HG02678 (cell line): ENCODE measurements around the gene SPNS2.

Experiments used
- ATAC-seq: cut with Tn5 transposase; IDR thresholded peaks from one replicate; pipeline ENCODE4 v1.9.1; 2021; ENCODE audit warnings: mild to moderate bottlenecking, moderate library complexity; ENCODE audit not compliant: unreplicated experiment

SPNS2 gene

DNA sequence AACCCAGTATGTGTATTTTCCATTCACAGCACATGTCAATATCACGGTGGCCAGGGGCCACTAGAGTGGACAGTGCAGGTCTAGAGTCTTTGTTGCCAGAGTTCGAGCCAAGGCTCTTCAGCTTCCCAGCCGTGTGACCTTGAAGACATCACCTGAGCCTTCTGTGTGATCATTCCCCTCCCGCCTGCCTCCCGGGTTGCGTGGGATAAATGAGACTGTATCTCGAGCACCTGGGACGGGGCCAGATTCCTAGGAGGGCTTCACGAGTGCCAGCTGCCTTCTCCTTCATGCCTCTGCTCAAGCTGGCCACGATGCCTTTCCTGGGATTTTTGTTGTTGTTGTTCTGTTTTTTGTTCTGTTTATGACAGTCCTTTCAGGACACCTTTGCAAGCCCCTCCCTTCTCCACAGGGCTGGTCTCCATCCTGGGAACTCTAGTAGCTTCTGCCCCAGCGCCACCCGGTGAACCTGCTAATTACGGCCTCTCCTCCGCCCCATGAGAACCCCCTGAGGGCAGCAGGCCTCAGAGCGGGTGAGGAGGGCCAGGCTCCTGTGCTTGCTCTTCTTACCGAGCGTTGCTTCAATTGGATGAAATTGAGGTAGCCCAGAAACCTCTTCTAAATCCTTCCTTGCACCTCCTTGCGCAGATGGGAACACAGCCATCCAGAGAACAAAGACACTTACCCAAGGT, 3.9 kb downstream of the SPNS2 start:
- ATAC-seq: no peak

DNA sequence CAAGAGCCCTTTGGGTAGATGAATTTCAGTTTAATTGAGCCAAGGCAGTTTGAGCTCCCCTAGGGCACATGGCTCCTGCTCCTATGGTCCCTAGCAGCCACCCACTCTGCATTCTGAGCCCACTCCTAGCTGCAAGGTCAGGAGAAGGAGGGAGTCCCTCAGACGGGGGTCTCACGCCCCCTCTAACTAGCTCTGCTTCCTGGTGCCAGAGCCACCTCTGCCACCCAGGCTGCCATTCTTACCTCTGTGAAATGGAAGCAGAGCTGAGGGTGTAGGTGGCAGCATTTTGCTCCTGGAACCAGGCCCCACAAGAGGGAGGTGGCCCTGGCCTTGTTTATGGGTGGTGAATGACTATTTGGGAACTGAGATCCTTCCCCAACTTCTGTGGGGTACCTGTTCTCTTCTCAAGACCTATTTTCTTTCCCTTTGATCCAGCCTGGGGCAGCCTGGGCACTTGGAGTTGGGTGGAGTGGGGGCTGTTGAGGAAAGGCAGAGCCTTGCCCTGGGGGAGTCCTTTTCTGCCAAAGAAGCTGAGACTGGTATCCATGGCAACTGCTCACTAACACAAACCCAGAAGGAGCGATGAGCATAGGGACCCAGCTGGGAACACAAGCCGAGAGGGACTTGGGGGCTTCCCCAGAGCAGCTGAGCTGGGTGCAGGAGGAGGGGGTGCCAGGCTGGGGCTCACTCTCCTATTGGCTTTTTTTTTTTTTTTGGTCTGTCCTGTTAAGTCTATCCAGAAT, 4.8 kb downstream of the SPNS2 start:
- ATAC-seq: no peak

DNA sequence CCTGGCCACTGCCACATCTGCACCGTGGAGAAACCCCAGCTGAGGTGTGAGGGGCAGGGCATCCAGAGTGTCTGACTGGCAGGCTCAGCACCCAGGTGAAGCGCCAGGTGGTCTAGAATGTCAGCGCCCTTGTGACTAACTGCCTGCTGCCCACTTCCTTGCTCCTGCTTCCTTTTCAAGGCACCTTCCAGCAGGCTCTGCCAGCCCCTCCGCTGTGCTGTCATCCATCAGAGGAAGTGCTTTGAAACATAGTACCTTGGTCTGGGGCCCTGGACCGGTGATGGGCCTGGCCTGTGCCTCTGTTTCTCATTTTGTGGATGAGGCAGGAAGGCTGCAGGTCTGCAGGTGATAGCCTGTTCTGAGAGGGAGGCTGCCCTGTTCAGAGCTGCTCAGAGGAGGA, 5.5 kb downstream of the SPNS2 start:
- no peak for ATAC-seq

DNA sequence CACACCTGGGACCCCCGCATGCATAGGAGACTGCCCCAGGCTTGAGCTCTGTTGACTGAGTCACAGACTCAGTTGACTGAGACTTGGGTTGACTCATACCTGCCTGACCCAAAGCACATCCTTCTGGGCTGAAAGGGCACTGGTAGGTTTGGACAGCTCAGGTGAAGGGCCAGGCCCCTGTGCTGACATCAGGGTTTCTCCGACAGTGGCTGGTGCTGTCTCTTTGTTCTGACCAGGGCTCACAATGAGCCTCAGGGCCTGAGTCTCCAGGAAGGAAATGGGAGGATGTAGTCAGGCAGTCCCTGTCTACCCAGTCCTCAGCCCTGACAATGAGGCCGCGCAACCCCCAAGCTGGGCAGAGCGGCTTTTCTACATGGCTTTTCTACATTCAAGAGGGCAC, 6.5 kb downstream of the SPNS2 start:
- no peak for ATAC-seq

DNA sequence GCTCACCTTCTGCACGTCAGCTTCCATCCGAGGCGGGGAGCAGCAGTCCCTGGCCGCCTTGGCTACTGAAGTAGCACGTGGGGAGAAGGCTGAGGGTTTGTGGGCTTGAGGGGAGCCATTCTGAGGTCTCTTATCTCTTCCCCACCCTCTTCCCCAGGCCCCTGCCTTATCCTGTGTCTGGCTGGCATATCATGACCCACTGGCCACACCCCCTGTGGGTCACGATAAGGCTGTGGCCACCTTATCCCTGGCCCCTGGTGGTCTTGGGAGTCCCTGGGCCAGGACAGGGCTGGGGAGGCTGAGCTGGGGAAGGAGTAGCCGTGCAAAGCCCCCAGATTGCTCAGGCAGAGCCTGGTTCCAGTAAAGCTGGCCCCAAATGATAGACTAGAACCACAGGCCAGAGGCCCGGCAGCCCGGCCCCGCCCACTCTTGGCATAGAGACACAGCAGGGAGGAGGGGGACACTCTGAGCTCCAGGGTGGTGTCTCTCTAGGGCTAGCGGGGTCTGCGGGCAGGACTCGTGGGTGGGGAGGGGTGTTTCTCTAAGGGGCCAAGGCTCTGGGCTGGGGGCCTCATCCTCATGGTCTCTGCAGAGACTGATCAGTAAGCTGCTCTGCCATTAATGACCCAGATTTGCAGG, 7.6 kb downstream of the SPNS2 start:
- no peak for ATAC-seq

DNA sequence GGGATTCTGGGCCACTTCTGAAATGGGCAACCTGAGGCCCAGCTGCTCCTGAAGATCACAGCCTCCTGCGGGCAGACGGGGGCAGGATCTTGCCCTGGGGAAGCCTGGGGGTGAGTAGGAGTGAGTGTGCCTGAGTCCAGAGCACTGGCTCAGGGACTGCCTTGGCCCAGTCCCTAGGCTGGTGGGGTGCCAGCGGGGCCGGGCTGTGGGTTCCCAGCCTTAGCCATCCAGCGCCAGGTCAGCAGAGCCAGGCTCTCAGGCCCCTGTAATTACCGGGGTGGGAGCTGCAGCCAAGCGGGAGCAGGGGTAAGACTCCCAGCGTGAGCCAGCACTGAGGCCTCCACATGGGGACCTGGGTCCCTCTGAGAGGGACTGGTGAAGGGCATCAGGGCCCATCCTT, 8.2 kb downstream of the SPNS2 start:
- no peak for ATAC-seq

DNA sequence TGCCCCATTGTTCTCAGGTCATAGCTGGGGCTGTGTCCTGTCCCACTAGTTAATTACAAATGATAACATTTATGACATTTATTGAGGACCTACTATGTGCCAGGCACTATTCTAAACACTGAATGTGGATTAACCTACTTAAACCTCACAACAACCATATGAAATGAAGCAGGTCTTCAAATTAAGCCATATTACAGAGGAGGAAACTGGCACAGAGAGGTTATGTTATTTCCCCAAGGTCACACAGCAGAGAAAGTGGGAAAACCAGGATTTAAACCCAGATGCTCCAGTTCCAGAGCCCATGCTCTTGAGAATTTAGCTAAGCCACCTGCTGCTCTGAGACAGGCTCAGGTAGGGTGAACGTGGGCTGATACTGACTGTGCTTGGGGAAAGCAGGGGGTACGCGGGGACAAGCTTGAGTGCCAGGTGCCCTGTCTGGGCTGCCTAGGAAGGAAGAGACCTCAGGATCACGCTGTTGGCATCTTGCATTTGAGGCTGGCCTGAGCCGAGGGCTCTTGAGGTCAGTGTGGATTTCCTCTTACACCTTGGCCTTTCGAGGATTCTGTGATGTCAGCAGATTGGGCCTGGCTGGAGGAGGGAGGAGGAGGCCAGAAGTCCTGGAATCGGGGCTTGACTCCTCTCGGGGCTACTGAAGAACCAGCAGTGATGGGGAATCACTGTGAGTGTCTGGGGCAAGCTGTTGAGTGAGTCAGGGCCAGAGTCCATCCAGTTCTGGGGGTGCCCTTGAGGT, 8.9 kb downstream of the SPNS2 start:
- ATAC-seq: no peak

DNA sequence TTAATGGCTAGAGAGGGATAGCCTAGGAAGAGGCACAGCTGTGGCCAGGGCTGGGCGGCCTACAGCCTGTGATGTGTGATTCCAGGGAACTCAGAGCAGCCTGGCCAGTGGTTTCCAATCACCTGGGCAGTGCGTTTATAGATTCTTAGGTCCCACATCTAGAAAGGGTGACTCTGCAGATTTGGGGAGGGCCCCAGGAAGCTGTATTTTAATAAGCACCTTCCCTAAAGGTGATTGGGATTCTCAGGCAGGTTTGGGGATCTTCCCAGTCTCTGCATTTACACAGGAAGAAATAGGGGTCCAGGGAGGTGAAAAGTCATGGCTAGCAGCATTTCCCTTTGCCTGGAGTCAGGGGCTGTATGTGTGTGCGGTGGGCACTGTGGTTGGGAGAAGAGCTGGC, 9.5 kb downstream of the SPNS2 start:
- no peak for ATAC-seq

DNA sequence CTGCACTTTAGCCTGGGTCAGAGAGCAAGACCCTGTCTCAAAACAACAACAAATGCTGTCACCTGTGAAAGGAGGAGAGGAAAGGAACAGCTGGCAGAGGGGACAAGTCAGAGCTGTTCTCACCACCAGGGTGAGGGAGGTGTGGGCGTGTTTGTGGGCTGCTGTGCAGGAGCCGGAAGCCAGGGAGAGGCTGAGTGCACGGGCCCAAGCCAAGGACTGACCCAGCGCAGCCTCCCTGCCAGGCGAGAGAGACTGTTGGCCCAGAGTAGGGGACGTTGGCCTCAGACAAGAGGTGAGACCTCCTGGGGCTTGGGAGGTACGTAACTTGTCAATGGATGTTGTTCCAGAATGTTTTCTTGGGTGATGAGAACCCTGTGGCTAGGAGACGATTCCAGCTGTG, 10.7 kb downstream of the SPNS2 start:
- ATAC-seq: no peak

DNA sequence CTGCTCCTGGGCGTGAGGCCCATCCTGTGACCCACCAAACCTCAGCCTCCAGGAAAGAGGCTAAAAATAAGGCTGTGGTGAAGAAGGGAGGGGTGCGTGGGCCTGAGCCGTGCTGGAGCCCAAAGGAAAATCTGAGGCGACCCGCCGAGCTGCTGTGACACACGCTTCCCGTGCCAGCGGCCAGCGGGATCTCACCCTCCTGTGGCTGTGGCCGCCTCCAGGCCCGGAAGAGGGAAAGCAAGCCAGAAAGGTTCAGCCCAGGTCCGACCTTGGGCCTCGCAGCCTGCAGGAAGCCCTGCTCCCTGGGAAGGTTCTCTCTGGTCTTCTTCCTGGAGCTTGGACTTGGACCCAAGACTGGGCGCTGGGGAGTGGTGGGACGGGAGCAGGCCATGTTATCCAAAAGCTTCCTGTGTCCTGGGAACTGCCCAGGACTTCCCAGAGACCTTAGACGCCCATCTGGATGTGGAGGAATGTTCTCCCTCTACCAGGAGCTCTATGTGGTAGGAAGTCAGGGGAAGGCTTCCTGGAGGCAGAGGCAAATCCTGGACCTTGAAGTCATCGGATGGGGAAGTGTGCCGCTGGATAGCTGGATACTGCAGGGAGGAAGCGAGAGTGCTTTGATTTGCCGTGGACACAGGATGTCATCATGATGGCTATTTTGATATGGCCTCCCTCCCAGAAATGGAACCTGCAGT, 11.4 kb downstream of the SPNS2 start:
- no peak for ATAC-seq

DNA sequence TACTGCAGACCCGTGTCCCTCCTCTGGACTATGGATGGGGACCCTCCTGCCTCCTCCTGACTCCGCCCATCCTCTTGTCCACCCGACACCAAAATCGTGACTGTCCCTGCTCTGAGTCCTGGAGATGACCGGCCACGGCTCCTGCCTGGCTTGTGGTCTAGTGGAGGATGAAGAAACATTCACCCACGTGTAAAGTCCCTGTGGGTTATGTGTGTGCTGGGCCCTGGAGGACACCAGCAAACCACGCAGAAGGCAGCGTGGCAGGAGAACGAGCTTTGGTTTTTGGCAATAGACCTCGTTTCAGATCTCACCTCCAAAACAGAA, 11.9 kb downstream of the SPNS2 start:
- no peak for ATAC-seq

DNA sequence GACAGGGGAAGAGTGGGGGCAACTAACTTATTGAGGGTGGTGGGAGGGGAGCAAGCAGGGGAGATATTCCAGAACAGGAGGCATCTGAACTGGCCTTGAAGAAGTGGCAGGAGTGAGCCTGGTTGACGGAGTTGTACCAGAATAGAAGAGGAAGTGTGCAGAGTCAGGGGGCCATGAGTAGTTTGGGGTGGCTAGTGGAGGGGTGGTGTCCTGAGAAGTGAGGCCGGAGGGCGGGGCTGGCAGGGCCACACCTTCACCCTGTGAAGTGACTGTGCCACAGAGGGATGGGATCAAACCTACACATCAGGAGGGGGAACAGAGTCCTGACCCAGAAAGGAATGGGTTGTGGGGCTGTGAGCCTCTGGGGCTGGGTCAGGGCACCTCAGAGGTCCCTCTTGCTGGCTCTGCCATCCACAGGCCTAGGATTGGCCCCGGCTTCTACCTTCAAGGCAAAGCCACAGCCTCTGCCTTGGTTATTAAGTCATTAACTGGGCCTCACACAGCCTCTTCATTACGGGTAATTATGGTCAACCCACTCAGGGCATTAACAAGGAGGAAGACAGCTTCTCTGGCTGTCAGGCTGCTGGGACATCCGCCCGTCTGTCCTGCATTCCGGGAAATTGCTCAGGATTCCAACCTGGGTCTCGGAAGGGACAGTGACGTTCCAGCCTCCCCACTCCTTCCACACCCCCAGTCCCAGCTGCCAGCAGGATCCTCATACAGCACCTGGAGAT, 12.7 kb downstream of the SPNS2 start:
- no peak for ATAC-seq

DNA sequence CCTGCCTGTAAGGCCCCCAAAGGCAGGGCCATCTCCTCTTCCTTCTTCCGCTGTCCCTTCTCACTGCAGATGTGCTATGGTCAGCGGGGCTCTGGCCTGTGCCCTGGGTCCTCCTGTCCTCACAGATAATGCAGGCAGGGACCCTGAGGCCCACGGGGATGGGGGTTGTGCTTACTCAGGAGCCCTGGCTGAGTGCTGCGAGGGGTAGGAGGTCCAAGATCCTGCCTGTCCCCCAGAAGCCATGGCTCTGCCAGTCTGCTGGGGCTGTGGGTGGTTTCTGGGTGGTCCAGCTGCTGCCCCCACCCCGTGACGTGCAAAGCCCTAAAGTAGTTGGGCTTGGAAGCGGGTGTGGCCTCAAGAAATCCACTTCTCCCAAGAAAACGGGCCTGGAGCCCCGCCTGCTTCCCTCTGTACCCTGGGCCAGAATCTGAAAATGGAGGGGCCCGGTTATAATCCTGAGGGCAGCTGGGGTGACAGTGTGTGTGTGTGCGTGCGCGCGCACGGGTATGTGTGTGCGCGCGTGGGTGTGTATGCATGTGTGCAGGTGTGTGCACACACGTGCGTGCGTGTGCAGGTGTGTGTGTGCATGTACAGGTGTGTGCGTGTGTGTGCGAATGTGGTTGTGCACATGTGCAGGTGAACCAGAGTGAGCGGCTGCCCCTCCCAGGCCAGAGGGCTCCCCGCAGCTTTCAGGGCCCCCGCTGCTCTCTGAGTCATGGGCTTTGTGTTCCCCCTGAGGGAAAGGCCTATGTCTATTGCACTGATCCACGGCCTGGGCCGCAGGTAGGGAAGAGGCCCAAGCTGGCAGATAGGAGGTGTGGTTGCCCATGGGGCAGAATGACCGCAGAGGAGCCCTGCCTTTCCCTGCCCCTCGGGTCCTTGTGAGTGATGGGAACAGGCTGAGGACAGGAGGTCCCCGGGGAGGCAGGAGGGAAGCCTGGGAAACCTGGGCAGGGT, 13.8 kb downstream of the SPNS2 start:
- no peak for ATAC-seq

DNA sequence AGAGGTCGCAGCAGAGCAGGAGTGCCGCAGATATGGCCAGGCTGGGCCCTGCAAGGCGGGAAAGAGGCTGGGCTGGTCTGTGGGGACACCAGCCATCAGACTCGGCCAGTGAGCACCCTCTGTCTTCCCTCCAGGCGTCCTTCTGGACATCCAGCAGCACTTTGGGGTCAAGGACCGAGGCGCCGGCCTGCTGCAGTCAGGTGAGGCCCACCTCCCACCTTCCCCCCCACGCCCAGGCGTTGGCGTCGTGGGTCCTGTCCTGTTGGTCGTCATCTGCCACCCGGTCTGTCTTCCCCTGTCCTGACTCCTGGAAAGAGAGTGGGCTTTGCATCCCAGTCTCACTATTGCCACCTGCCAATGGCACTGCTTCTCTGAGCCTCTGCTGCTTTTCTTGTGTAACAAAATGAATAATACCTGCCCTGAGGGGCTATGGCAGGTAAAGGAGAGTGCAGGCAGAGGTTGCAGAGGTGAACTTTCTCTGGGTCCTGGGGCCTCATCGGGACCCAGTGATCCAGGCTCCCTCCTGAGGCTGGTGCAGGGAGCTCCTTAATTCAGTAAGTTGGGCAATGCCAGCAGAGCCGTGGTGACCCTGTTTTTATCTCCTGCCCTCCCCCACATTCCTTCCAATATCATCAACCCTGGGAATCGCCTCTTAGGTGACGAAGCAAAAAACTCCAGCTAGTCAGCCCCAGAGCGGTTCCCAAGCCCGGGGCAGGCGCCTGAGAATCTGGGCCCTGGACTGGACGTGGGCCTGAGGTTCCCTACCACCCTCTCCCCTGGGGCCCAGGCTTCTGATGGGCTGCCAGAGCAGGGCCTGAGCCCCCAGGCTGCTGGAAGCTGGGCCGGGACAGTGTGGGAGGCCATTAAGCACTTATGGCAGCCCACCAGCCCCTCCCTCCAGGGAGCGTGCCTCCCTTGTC, 14.7 kb downstream of the SPNS2 start:
- ATAC-seq: no peak

DNA sequence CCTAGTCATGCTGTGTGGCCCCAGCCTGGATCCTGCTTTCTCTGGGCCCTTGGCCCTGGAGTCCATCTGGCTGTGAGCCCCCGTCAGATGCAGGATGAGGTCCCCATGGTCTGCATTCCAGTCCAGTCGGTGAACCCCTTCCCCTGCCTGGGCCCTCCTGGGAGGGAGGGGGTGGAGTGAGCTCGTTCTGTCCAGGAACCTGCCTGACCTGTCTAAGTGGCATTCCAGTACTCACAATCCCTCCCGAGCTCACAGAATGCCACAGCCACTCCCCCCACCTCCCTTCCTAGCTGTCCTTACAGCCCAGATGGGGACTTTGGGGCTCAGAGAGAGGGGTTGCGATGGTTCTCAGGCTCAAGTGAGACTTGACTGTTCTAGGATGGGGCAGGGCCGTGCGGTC, 15.5 kb downstream of the SPNS2 start:
- ATAC-seq: no peak

DNA sequence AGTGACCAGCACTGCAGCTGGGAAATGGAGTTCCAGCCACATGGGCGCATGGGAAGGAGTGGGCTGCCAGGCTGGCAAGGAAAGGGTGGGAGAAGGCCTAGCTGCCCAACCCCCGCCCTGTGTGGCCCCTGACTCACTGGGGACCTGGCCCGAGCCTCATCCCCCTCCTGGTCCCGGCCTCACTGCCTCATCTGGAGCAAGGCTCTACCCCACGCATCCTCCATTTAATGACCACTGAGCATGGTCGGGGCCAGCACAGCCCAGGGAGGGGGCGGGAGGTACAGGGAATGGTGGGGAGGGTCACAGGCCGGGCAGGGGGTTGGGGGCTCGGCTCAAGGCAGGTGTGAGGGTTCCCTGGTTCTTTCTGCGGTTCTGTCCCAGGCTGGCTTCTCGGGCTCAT, 16.1 kb downstream of the SPNS2 start:
- no peak for ATAC-seq

DNA sequence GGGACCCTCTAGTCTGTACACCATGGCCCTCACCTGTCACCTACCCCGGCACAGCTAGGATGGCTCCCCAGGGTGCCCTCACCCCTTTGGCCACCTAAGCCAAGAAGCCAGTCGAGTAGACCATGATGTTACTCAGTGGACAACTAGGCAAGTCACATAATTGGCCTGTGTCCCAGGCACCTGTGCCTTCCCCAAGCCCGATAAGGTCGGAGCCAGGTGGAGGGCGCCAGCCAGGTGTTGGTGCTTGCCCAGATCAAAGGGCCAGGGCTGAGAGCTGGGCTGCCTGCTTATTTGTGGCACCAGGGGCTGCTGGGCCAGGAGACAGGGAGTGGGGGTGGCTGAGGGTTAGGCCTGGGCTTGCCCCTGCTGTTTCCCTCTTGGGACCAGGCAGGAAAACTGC, 16.8 kb downstream of the SPNS2 start:
- ATAC-seq: no peak

DNA sequence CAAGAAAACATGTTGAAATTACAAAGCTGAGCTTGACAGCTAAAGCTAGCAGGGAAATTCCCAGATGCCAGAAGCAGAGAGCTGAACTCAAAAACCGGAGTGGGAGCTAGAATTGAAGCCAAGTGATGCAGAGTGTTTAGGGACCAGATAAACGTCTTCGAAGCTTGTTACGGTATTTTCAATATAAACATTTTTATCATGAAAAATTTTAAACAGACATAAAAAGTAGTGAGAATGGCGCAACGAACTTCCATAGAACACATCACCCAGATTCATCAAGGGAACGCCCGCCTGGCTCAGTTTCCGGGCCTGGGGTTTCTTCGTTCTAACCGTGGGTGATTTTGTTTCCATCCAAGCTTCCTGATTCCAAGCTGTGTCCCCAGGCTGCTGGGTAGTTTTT, 18.1 kb downstream of the SPNS2 start:
- no peak for ATAC-seq
